Activated naive CD4-positive, alpha-beta T cell treated with anti-CD3 and anti-CD28 coated beads for 36 hours (primary cell): ENCODE measurements around the gene CHN1. TPM values are rescaled to one million over a fixed set of nuclear protein-coding genes. Genes with fewer than 3 reads are reported as not detected.

Experiments
- CTCF ChIA-PET: fragments of 350-600 bp; sonication (Branson Sonifier 250); formaldehyde crosslinking; loops from one replicate; lab custom pipeline; 2021; ENCODE audit warnings: antibody characterized with exemption; lab: Charles Lee
- DNase-seq: peaks from one replicate; pipeline ENCODE4 v3.0.0-alpha.2; 2020
- H3K27ac Mint-ChIP-seq: one replicate; pipeline ENCODE4 v1.8.0; 2021; ENCODE audit warnings: mild to moderate bottlenecking, mixed read lengths
- H3K27me3 Mint-ChIP-seq: one replicate; pipeline ENCODE4 v1.8.0; 2021; ENCODE audit warnings: low read depth, mixed read lengths
- H3K36me3 Mint-ChIP-seq: one replicate; pipeline ENCODE4 v1.8.0; 2021; ENCODE audit warnings: low read depth, mixed read lengths
- H3K4me1 Mint-ChIP-seq: one replicate; pipeline ENCODE4 v1.8.0; 2021; ENCODE audit warnings: low read depth, mixed read lengths
- H3K4me3 Mint-ChIP-seq: one replicate; pipeline ENCODE4 v1.8.0; 2021; ENCODE audit warnings: mild to moderate bottlenecking, moderate library complexity, mixed read lengths
- H3K9me3 Mint-ChIP-seq: one replicate; pipeline ENCODE4 v1.8.0; 2021; ENCODE audit warnings: mixed read lengths
- intact Hi-C: fragments of 100-400 bp; cut with micrococcal nuclease; formaldehyde crosslinking; loops from one replicate; pipeline ENCODE4 v1.15.1; 2023
- total RNA-seq, 2 experiments: library from RNA; stranded (reverse); gene quantifications; one replicate each; pipeline ENCODE4 v1.2.3, GENCODE V29; 2021

Gene CHN1
- total RNA-seq, 2 experiments from 2014 or later: 2.1 to 3.3 TPM

DNA sequence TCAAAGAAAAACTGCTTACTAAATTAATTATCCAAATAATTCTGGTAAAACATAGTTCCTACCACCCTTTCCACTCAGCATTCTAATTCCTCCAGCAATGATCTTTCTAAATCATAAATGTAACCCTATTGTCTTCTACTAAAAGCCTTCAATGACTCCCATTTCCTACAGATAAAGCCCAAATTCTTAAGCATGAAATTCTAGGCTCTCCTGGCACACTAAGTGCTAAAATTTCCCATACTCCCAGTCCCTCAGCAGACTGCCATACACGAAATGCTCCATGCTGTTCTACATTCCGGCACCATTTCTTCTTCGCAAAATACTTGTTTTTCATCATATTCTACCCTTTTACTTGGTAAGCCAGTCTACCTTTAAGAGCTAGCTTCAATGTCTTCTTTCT is 96.9 kb downstream of the CHN1 start:
- no peak for DNase-seq
- Mint-ChIP-seq H3K27ac (no peak overlapping the region), H3K9me3 (no peaks in the 10 kb centered on the region), H3K4me3 (no peak overlapping the region), H3K36me3 (no peaks in the 10 kb centered on the region), H3K4me1 (peaks cover under 1% of the 10 kb centered on the region), H3K27me3 (no peaks in the 10 kb centered on the region)
- intact Hi-C loops: loop anchor here (10.0 kb wide), 1 partner anchor 133 kb away; no protein-coding TSS in a partner anchor
- CTCF ChIA-PET: interaction anchor here (0.6 kb wide), 1 partner anchor 950 kb away, joined by 3 read pairs; no protein-coding TSS in a partner anchor

DNA sequence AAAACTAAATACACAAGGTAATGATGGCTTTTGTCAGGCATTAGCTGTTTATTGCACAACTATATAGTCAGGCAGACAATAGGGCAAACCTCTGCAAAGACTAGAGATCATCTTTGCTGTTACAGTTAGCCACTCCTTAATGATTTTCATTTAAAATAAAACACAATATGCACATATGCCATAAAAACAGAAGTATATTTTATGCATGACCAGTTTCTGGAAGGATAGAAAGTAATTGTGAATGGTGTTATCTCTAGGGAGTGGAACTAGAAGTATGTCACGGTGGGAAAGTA is 102.0 kb downstream of the CHN1 start:
- Mint-ChIP-seq H3K9me3 (no peaks in the 10 kb centered on the region), H3K27me3 (no peaks in the 10 kb centered on the region), H3K27ac (no peak overlapping the region), H3K36me3 (no peaks in the 10 kb centered on the region), H3K4me1 (peaks cover 26% of the 10 kb centered on the region), H3K4me3 (no peak overlapping the region)
- intact Hi-C loops: loop anchor here (10.0 kb wide), 1 partner anchor 128 kb away; no protein-coding TSS in a partner anchor
- CTCF ChIA-PET: no interaction called here
- DNase-seq: no peak

DNA sequence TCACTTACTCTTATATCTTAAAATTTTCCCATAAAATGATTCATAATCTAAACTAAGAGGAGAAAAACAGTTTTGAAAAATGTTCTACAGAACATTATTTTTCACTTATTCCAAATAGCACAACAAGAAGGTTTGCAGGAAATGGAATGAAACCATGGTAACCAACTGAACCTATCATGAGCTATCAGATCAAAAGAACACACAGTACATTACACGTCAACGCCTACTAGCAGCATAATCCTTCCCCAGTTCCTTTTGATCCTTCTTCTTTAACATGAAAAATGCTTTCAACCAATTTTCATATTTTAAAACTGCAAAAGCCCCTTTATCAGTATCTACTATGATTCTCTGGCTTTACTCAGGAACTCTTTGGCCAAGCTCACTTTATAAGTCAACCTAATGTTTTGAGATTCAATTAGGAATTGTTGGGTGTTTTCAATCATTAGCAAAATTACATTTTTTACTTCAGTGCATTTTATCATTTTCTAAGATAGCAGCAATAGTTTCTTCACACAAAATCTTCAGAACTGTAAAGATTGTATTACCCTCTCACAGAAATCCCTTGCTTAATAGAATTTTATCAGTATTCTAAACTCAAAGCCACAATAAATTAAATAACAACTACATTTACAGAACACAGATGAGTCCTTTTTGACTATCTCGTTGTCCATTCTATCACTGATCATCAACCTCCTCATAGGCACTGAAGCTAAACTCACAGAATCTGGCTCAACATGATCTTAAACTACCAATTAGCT is 102.5 kb downstream of the CHN1 start:
- H3K27me3 Mint-ChIP-seq: no peaks in the 10 kb centered on the region
- intact Hi-C loops: loop anchor here (10.0 kb wide), 1 partner anchor 128 kb away; no protein-coding TSS in a partner anchor
- no peak overlapping the region for H3K4me3 Mint-ChIP-seq
- CTCF ChIA-PET: interaction anchor here (1.9 kb wide), 1 partner anchor 153 kb away, joined by 9 read pairs; no protein-coding TSS in a partner anchor
- no peak for DNase-seq
- no peak overlapping the region for H3K27ac Mint-ChIP-seq
- H3K36me3 Mint-ChIP-seq: no peaks in the 10 kb centered on the region
- H3K9me3 Mint-ChIP-seq: no peaks in the 10 kb centered on the region
- H3K4me1 Mint-ChIP-seq: peaks cover 26% of the 10 kb centered on the region

DNA sequence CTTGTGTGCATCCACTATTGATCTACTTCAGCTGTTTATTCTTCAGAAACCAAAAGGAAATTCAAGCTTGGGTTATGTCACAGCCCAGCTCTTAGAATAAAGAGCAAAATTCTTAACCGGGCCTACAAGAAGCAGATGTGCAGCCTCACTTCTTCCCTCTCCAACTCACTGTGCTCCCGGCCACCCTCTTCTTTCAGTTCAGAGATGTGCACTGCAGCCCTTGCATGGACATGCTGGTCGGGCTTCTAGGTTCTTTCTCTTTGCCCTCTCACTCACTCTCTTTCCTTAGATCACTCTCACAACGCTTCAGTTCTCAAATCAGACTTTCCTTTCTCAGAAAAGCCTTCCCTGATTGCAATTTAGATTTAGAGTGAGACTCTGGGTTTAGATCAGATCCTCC is 104.1 kb downstream of the CHN1 start:
- DNase-seq: peak; percentile 48
- no peaks in the 10 kb centered on the region for H3K27me3 Mint-ChIP-seq
- no peaks in the 10 kb centered on the region for H3K9me3 Mint-ChIP-seq
- H3K4me3 Mint-ChIP-seq: peak overlapping the region; percentile 62
- H3K4me1 Mint-ChIP-seq: peaks cover 26% of the 10 kb centered on the region
- H3K36me3 Mint-ChIP-seq: no peaks in the 10 kb centered on the region
- CTCF ChIA-PET: interaction anchor here (0.9 to 1.9 kb wide), 3 partner anchors 130 to 428 kb away, joined by 3 to 9 read pairs (median 4); no protein-coding TSS in a partner anchor
- intact Hi-C loops: loop anchor here (2.0 to 10.0 kb wide), 2 partner anchors 126 to 152 kb away; no protein-coding TSS in a partner anchor
- peak overlapping the region; percentile 68 for H3K27ac Mint-ChIP-seq

DNA sequence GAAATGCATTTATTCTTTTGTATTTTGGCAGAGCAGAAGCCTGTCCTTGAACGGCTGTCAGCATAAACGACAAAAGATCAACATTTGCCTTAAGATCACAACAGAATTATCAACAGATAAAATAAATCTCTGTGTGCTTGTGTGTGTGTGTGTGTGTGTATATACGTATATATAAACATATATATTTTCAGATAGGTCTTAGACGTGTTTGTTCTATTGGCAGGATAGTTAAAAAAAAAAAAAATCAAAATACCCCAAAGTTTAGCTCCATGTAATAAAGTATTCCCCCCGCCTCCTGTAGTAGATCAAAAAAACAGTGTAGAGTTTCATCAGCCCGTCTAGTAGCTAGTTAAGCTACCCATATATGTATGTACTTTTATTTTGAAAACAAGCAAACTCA is 107.9 kb downstream of the CHN1 start:
- intact Hi-C loops: no loop called here
- Mint-ChIP-seq H3K4me3 (no peak overlapping the region), H3K36me3 (no peaks in the 10 kb centered on the region), H3K9me3 (no peaks in the 10 kb centered on the region), H3K27me3 (no peaks in the 10 kb centered on the region), H3K4me1 (peaks cover 19% of the 10 kb centered on the region), H3K27ac (no peak overlapping the region)
- CTCF ChIA-PET: interaction anchor here (1.1 kb wide), 1 partner anchor 37 kb away, joined by 4 read pairs; no protein-coding TSS in a partner anchor
- DNase-seq: no peak

DNA sequence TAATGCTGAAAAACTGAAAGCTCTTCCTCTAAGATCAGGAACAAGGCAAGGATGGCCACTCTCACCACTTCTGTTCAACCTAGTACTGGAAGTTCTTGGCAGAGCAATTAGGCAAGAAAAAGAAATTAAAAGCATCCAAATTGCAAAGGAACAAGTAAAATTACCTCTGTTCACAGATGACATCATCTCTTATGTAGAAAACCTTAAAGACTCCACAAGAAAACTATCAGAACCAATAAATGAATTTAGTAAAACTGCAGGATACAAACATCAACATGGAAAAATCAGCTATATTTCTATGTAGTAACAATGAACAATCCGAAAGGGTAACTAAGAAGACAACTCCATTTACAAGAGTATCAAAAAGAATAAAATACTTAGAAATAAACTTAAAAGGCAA is 112.2 kb downstream of the CHN1 start:
- CTCF ChIA-PET: no interaction called here
- H3K9me3 Mint-ChIP-seq: no peaks in the 10 kb centered on the region
- no peaks in the 10 kb centered on the region for H3K36me3 Mint-ChIP-seq
- intact Hi-C loops: no loop called here
- H3K27me3 Mint-ChIP-seq: no peaks in the 10 kb centered on the region
- H3K4me3 Mint-ChIP-seq: no peak overlapping the region
- H3K27ac Mint-ChIP-seq: no peak overlapping the region
- DNase-seq: no peak
- H3K4me1 Mint-ChIP-seq: peaks cover 7% of the 10 kb centered on the region

DNA sequence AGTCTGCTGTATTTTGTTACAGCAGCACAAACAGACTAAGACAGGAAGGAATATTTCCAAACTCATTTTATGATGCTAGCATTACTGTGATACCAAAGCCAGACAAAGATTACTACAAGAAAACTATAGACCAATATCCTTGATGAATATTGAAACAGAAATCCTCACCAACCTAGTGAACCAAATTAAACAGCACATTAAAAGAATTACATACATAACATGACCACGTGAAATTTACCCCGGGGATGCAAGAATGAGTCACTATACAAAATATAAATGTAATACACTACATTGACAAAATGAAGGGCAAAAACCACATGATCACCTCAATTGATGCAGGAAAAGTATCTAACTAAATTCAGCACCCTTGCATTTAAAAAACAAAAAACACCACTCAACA is 112.6 kb downstream of the CHN1 start:
- H3K27me3 Mint-ChIP-seq: no peaks in the 10 kb centered on the region
- H3K9me3 Mint-ChIP-seq: no peaks in the 10 kb centered on the region
- peaks cover 7% of the 10 kb centered on the region for H3K4me1 Mint-ChIP-seq
- CTCF ChIA-PET: no interaction called here
- H3K36me3 Mint-ChIP-seq: no peaks in the 10 kb centered on the region
- intact Hi-C loops: no loop called here
- H3K4me3 Mint-ChIP-seq: no peak overlapping the region
- no peak overlapping the region for H3K27ac Mint-ChIP-seq
- no peak for DNase-seq

DNA sequence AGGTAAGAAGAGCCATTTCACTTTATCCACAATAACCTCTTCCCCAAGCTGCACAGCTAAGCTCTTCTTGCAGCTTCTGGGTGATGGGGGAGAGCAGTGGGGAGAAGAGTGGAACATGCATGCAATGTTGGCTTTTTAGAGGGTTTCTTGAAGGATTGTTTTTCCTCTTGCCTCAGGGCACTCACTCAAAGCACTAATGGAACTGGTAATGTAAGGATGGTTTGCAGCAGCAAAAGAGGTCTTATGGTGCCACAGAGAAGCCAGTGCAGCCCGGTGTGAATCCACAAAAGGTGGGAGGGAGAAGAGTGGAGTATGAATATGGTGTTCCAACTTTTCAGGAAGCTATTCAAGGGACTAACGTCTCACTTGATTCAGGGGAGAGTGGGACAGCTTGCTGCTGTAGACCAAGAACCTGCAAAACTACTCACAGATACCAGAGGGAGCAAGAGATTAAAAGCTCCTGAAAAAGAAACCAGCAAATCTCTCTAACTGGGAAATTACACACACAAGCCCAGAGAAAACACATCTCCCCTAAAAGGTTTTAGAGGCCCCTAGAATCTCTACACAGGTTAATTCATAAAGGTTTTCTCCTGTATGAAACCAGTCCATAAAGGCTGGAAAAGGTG is 116.4 kb downstream of the CHN1 start:
- Mint-ChIP-seq H3K4me3 (no peak overlapping the region), H3K27ac (no peak overlapping the region), H3K9me3 (no peaks in the 10 kb centered on the region), H3K4me1 (peaks cover 7% of the 10 kb centered on the region), H3K27me3 (no peaks in the 10 kb centered on the region), H3K36me3 (no peaks in the 10 kb centered on the region)
- CTCF ChIA-PET: interaction anchor here (0.7 to 0.8 kb wide), 3 partner anchors 17 to 485 kb away, joined by 3 to 6 read pairs (median 3); no protein-coding TSS in a partner anchor
- DNase-seq: no peak
- intact Hi-C loops: no loop called here

DNA sequence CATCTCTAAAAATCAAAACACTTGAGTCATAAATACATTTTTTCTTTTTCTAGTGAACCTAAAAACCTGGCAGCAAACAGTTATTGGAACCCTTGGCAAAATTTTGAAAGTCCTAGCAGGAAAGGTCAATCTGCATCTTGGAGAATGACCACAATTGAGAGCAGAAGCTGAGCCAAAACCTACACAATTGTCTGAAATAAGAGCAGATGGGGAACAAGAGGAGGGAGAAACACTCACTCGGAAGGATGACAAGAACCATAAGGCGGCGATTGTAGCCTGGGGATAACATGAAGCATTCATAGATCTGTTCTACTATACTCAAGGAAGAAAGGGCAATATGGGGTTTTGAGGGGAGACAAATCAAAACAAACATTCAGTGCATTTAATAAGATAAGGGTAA is 117.0 kb downstream of the CHN1 start:
- Mint-ChIP-seq H3K9me3 (no peaks in the 10 kb centered on the region), H3K27me3 (no peaks in the 10 kb centered on the region), H3K36me3 (no peaks in the 10 kb centered on the region), H3K4me1 (peaks cover 7% of the 10 kb centered on the region), H3K4me3 (no peak overlapping the region), H3K27ac (no peak overlapping the region)
- intact Hi-C loops: no loop called here
- DNase-seq: no peak
- CTCF ChIA-PET: interaction anchor here (0.8 kb wide), 1 partner anchor 45 kb away, joined by 3 read pairs; no protein-coding TSS in a partner anchor

DNA sequence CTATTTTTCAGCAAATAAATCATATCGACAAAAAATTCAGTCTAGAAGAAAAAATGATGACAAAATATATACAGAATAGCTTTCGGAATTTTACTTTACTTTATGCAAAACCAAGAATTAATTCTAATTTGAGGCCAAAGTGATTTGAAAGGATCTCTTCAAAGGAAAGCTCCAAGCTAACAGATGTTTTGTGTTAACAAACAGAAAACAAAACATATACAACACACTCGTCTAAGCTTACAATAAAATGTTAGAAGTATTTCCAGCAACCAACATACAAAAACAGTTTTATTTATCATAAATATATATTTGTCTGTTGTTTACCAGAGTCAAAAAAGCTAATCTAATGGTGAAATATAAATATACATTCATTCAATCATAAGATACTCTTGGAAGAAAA is 122.8 kb downstream of the CHN1 start:
- no peak overlapping the region for H3K4me3 Mint-ChIP-seq
- H3K27ac Mint-ChIP-seq: no peak overlapping the region
- H3K9me3 Mint-ChIP-seq: no peaks in the 10 kb centered on the region
- no peak for DNase-seq
- no peaks in the 10 kb centered on the region for H3K27me3 Mint-ChIP-seq
- intact Hi-C loops: no loop called here
- no peaks in the 10 kb centered on the region for H3K36me3 Mint-ChIP-seq
- CTCF ChIA-PET: interaction anchor here (1.0 kb wide), 1 partner anchor 133 kb away, joined by 7 read pairs; no protein-coding TSS in a partner anchor
- H3K4me1 Mint-ChIP-seq: no peaks in the 10 kb centered on the region

DNA sequence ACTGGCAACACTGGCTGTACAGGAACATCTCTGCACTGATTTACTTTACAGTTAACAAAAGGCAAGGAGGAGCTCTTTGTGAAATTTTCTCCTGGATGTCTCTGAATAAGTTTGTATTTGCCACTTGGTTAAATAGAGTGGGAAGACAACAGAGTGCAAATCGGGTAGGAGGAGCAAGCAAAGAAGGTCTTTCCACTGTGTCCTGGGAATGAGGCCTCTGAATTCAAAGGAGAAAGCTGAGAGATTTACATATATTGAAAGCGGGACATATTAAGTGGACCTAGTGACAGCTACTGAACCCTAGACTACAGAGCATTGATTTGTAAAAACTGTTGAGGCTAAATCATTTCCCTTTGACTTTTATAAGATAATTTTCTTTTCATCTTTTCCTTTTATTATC is 123.5 kb downstream of the CHN1 start:
- Mint-ChIP-seq H3K4me1 (no peaks in the 10 kb centered on the region), H3K4me3 (no peak overlapping the region), H3K27me3 (no peaks in the 10 kb centered on the region), H3K36me3 (no peaks in the 10 kb centered on the region), H3K9me3 (no peaks in the 10 kb centered on the region), H3K27ac (no peak overlapping the region)
- DNase-seq: no peak
- intact Hi-C loops: no loop called here
- CTCF ChIA-PET: interaction anchor here (0.6 kb wide), 1 partner anchor 978 kb away, joined by 4 read pairs; no protein-coding TSS in a partner anchor

DNA sequence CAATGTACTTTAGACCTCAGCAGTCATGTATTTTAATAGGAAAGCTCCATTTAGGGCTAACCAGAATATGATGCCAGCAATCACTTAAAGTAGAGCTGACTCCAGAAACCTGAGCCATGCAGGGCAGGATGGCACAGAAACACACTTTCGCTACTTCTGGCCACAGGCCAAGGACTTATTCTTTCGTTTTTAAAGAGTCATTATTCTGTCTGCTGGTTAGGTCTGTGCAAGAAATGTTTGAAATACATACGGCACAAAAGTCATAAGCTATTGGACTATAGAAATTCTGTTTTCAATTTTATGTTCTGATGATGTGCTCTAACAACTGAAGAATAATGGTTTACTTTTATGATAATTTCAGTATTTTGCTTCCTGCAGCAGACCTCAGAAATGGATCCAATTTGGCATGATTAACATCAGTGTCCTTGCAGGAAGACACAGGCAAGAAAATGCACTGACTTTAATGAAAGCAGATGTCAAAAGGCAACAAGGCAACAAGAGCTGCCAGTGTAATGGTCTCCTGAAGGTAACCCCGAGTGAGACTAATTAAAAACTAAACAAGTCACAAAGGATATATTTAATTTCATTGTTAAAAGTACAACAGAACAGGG is 126.5 kb downstream of the CHN1 start:
- no peaks in the 10 kb centered on the region for H3K36me3 Mint-ChIP-seq
- CTCF ChIA-PET: interaction anchor here (0.9 to 1.0 kb wide), 2 partner anchors 8 to 41 kb away, joined by 3 read pairs; no protein-coding TSS in a partner anchor
- H3K27ac Mint-ChIP-seq: no peak overlapping the region
- intact Hi-C loops: no loop called here
- H3K4me1 Mint-ChIP-seq: no peaks in the 10 kb centered on the region
- no peaks in the 10 kb centered on the region for H3K27me3 Mint-ChIP-seq
- DNase-seq: no peak
- H3K4me3 Mint-ChIP-seq: no peak overlapping the region
- H3K9me3 Mint-ChIP-seq: no peaks in the 10 kb centered on the region
